H9 (cell line): ENCODE measurements around the gene AATK. TPM values are rescaled to one million over a fixed set of nuclear protein-coding genes. Genes with fewer than 3 reads are reported as not detected.

Experiments
- DNase-seq: peaks from one replicate; pipeline ENCODE4 v3.0.0-alpha.2; 2017
- H2AFZ ChIP-seq: one replicate; pipeline ENCODE4 v1.6.1; 2013; ENCODE audit warnings: mild to moderate bottlenecking, low read length, control low read depth, moderate library complexity
- H2AK5ac ChIP-seq: 2 replicates; pipeline ENCODE4 v1.6.1; 2013; ENCODE audit warnings: low read length, control low read depth, mixed read lengths; ENCODE audit not compliant: insufficient read length
- H2BK120ac ChIP-seq: one replicate; pipeline ENCODE4 v1.6.1; 2013; ENCODE audit warnings: low read depth, mild to moderate bottlenecking, low read length, control low read depth, inconsistent platforms; ENCODE audit not compliant: poor library complexity, severe bottlenecking
- H2BK12ac ChIP-seq: 2 replicates; pipeline ENCODE4 v1.6.1; 2013; ENCODE audit warnings: low read length, control low read depth, mixed read lengths, low read depth; ENCODE audit not compliant: insufficient read length
- H2BK15ac ChIP-seq: 2 replicates; pipeline ENCODE4 v1.6.1; 2013; ENCODE audit warnings: low read depth, low read length, control low read depth
- H2BK20ac ChIP-seq: one replicate; pipeline ENCODE4 v1.6.1; 2013; ENCODE audit warnings: low read depth, mild to moderate bottlenecking, low read length, control low read depth, inconsistent platforms; ENCODE audit not compliant: poor library complexity, severe bottlenecking
- H2BK5ac ChIP-seq: 2 replicates; pipeline ENCODE4 v1.6.1; 2013; ENCODE audit warnings: low read length, control low read depth, mixed read lengths; ENCODE audit not compliant: insufficient read length
- H3K14ac ChIP-seq: 2 replicates; pipeline ENCODE4 v1.6.1; 2013; ENCODE audit warnings: low read length, control low read depth; ENCODE audit not compliant: insufficient read depth
- H3K18ac ChIP-seq: 2 replicates; pipeline ENCODE4 v1.6.1; 2013; ENCODE audit warnings: low read depth, mild to moderate bottlenecking, mixed read lengths, low read length, control low read depth; ENCODE audit not compliant: insufficient read length
- H3K23ac ChIP-seq: 2 replicates; pipeline ENCODE4 v1.6.1; 2013; ENCODE audit warnings: low read length, control low read depth, mixed read lengths, low read depth; ENCODE audit not compliant: insufficient read length
- H3K23me2 ChIP-seq: 2 replicates; pipeline ENCODE4 v1.6.1; 2013; ENCODE audit warnings: low read depth, mild to moderate bottlenecking, mixed read lengths, low read length, control low read depth; ENCODE audit not compliant: insufficient read length, poor library complexity, severe bottlenecking
- H3K27ac ChIP-seq: 2 replicates; pipeline ENCODE4 v1.5.1; 2013; ENCODE audit warnings: low read length, control low read depth, mixed read lengths, low read depth; ENCODE audit not compliant: insufficient read length
- H3K27me3 ChIP-seq: 2 replicates; pipeline ENCODE4 v1.6.1; 2013; ENCODE audit warnings: low read length, control low read depth, inconsistent platforms; ENCODE audit not compliant: insufficient read depth
- H3K4ac ChIP-seq: 2 replicates; pipeline ENCODE4 v1.6.1; 2013; ENCODE audit warnings: low read depth, mild to moderate bottlenecking, control low read depth, inconsistent platforms, low read length, moderate library complexity
- H3K4me1 ChIP-seq: 2 replicates; pipeline ENCODE4 v1.6.1; 2013; ENCODE audit warnings: low read length, control low read depth, inconsistent platforms; ENCODE audit not compliant: insufficient read depth
- H3K4me2 ChIP-seq: 2 replicates; pipeline ENCODE4 v1.6.1; 2013; ENCODE audit warnings: low read length, control low read depth, mixed read lengths; ENCODE audit not compliant: insufficient read length, insufficient read depth
- H3K56ac ChIP-seq: 2 replicates; pipeline ENCODE4 v1.6.1; 2013; ENCODE audit warnings: low read depth, mild to moderate bottlenecking, mixed read lengths, low read length, control low read depth; ENCODE audit not compliant: insufficient read length
- H3K79me1 ChIP-seq: 2 replicates; pipeline ENCODE4 v1.6.1; 2013; ENCODE audit warnings: low read depth, mild to moderate bottlenecking, moderate library complexity, low read length, control low read depth, inconsistent platforms; ENCODE audit not compliant: insufficient read depth, poor library complexity, severe bottlenecking
- H3K79me2 ChIP-seq: 2 replicates; pipeline ENCODE4 v1.6.1; 2013; ENCODE audit warnings: low read length, control low read depth, inconsistent platforms; ENCODE audit not compliant: insufficient read depth
- H3K9ac ChIP-seq: 2 replicates; pipeline ENCODE4 v1.6.1; 2013; ENCODE audit warnings: low read length, control low read depth, mixed read lengths; ENCODE audit not compliant: insufficient read length; ENCODE audit errors: extremely low read depth
- H3K9me3 ChIP-seq: one replicate; pipeline ENCODE4 v1.6.1; 2013; ENCODE audit warnings: low read depth, low read length, inconsistent platforms; ENCODE audit not compliant: control insufficient read depth
- H3T11ph ChIP-seq: one replicate; pipeline ENCODE4 v1.6.1; 2013; ENCODE audit warnings: mild to moderate bottlenecking, low read length, control low read depth, inconsistent platforms
- H4K20me1 ChIP-seq: one replicate; pipeline ENCODE4 v1.6.1; 2013; ENCODE audit not compliant: control insufficient read depth, insufficient read length, insufficient read depth
- H4K5ac ChIP-seq: 2 replicates; pipeline ENCODE4 v1.6.1; 2013; ENCODE audit warnings: low read depth, mild to moderate bottlenecking, mixed read lengths, low read length, control low read depth; ENCODE audit not compliant: insufficient read length
- H4K8ac ChIP-seq: replicated peaks from 2 replicates; pipeline ENCODE4 v1.6.1; 2013; ENCODE audit warnings: low read length, control low read depth, mixed read lengths, low read depth; ENCODE audit not compliant: insufficient read length
- H4K91ac ChIP-seq: 2 replicates; pipeline ENCODE4 v1.6.1; 2013; ENCODE audit warnings: low read depth, mild to moderate bottlenecking, moderate library complexity, mixed read lengths, low read length, control low read depth; ENCODE audit not compliant: insufficient read length
- H3K27ac Mint-ChIP-seq, 3 experiments: 2 replicates in 2 of 3; 3 replicates in 1 of 3; pipeline ENCODE4 v1.8.0; 2020 to 2021; ENCODE audit warnings: mixed read lengths in 3 of 3, mild to moderate bottlenecking in 1 of 3, moderate library complexity in 1 of 3
- H3K27me3 Mint-ChIP-seq: 2 replicates; pipeline ENCODE4 v1.8.0; 2021; ENCODE audit warnings: low read depth, mild to moderate bottlenecking, moderate library complexity, mixed read lengths
- H3K36me3 Mint-ChIP-seq, 3 experiments: 2 replicates in 2 of 3; 3 replicates in 1 of 3; pipeline ENCODE4 v1.8.0; 2020 to 2021; ENCODE audit warnings: low read depth in 3 of 3, mixed read lengths in 3 of 3; ENCODE audit not compliant: insufficient read depth in 1 of 3
- H3K4me1 Mint-ChIP-seq, 2 experiments: 2 replicates each; pipeline ENCODE4 v1.8.0; 2020; ENCODE audit warnings: mixed read lengths in 2 of 2
- H3K4me3 Mint-ChIP-seq, 2 experiments: 2 replicates in 1 of 2; 3 replicates in 1 of 2; pipeline ENCODE4 v1.8.0; 2020 to 2021; ENCODE audit warnings: mild to moderate bottlenecking in 2 of 2, mixed read lengths in 2 of 2, moderate library complexity in 1 of 2
- H3K9me3 Mint-ChIP-seq, 2 experiments: 2 replicates in 1 of 2; 3 replicates in 1 of 2; pipeline ENCODE4 v1.8.0; 2020; ENCODE audit warnings: mild to moderate bottlenecking in 2 of 2, mixed read lengths in 2 of 2, moderate library complexity in 1 of 2
- WGBS: extraction: QIAGEN DNeasy Blood & Tissue Kit; methylation state at CpG from one replicate; pipeline ENCODE4 v1.1.7; 2013; ENCODE audit warnings: missing lambda C conversion rate, low lambda C conversion rate, mixed read lengths; ENCODE audit not compliant: insufficient read length; ENCODE audit errors: extremely low coverage; 5-methylcytosine and 5-hydroxymethylcytosine counted together
- total RNA-seq: library from RNA; stranded (reverse); gene quantifications from 2 replicates; pipeline ENCODE4 v1.2.1, GENCODE V29; 2021
- TF ChIP-seq, protein P1 (sequence below): fragments of 200-600 bp; sonication (generic); conservative IDR thresholded peaks from 3 replicates; pipeline ENCODE4 v1.8.0; 2021; ENCODE audit warnings: antibody characterized with exemption, mild to moderate bottlenecking

The AATK gene
- total RNA-seq, 1 experiment from 2014 or later, result 2.4 TPM

DNA sequence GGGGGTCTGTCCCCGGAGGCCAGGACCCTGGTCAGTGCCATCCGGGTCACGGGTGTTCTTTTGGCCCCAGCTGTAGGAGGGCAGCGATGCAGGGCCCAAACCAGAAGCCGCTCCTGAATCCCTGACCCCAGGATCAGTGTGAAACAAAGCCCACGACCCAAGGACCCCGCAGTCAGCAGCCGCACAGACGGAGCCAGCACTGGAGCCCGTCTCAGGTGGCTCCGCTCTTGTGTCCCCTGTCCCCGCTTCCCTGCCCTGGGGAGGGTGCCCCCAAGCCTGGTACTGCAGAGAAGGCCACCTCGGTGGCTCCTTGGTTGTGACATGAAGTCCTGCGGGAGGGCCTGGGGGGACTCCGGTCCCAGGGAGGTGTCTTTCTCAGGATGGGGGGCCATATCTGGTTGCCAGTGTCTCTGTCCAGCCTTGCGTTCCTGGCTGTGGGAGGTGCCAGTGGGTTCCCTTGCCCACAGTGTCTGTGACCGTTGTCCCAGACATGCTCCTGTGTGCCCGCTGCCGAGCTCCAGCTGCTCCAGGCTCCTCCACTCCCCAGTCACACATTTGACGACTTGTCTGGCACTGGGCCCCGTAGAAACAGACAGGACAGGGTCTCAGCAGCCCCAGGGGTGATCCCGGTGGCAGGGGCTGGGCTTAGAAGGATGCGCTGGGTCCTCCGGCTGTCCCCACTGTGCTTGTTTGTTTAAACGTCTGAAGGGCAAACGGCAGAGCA is 97.4 kb downstream of the AATK start:
- H3K4me3 Mint-ChIP-seq, result no peak overlapping the region
- Histone ChIP-seq H3K56ac (no peak overlapping the region), H4K5ac (no peak overlapping the region), H4K20me1 (no peaks in the 10 kb centered on the region), H3K9me3 (no peaks in the 10 kb centered on the region), H3K79me2 (no peaks in the 10 kb centered on the region), H4K91ac (no peak overlapping the region), H3K27me3 (no peaks in the 10 kb centered on the region), H2BK5ac (no peak overlapping the region), H3K4ac (no peak overlapping the region), H3K4me1 (no peaks in the 10 kb centered on the region), H2AK5ac (no peak overlapping the region), H3T11ph (no peak overlapping the region), H2BK120ac (no peak overlapping the region), H3K27ac (no peak overlapping the region), H3K9ac (no peak overlapping the region), H3K23ac (no peak overlapping the region), H3K79me1 (no peaks in the 10 kb centered on the region), H3K18ac (no peak overlapping the region), H2AFZ (no peak overlapping the region), H3K23me2 (no peaks in the 10 kb centered on the region), H2BK15ac (no peak overlapping the region), H2BK20ac (no peak overlapping the region), H4K8ac (no peak overlapping the region), H2BK12ac (no peak overlapping the region), H3K14ac (no peak overlapping the region), H3K4me2 (no peak overlapping the region)
- peak overlapping the region in 2 of 3 experiments; percentile 23 to 65; a peak in 2 of 7 replicates for H3K27ac Mint-ChIP-seq
- H3K27me3 Mint-ChIP-seq, result no peaks in the 10 kb centered on the region
- no peak for DNase-seq
- WGBS, result no CpG with 5 or more reads among the region's 26 CpGs
- no peaks in the 10 kb centered on the region; a peak in 2 of 7 replicates for H3K36me3 Mint-ChIP-seq
- H3K4me1 Mint-ChIP-seq, result peaks cover 11 to 14% of the 10 kb centered on the region in 2 experiments
- no peaks in the 10 kb centered on the region for H3K9me3 Mint-ChIP-seq
- TF ChIP-seq, protein P1, sequence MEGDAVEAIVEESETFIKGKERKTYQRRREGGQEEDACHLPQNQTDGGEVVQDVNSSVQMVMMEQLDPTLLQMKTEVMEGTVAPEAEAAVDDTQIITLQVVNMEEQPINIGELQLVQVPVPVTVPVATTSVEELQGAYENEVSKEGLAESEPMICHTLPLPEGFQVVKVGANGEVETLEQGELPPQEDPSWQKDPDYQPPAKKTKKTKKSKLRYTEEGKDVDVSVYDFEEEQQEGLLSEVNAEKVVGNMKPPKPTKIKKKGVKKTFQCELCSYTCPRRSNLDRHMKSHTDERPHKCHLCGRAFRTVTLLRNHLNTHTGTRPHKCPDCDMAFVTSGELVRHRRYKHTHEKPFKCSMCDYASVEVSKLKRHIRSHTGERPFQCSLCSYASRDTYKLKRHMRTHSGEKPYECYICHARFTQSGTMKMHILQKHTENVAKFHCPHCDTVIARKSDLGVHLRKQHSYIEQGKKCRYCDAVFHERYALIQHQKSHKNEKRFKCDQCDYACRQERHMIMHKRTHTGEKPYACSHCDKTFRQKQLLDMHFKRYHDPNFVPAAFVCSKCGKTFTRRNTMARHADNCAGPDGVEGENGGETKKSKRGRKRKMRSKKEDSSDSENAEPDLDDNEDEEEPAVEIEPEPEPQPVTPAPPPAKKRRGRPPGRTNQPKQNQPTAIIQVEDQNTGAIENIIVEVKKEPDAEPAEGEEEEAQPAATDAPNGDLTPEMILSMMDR, result no peak
